ENCODE data around the gene CDA.
A peak's percentile ranks its signal among the peaks of the same experiment; 100 is the strongest.

The CDA gene

GRCh38 chr1:20648946-20649345 lies 60.0 kb downstream of the CDA start:
- DNase-seq (ENCODE audit: low spot score) = no peak

GRCh38 chr1:20652300-20652699 lies 63.4 kb downstream of the CDA start:
- DNase-seq (ENCODE audit: low spot score) = no peak

DNA sequence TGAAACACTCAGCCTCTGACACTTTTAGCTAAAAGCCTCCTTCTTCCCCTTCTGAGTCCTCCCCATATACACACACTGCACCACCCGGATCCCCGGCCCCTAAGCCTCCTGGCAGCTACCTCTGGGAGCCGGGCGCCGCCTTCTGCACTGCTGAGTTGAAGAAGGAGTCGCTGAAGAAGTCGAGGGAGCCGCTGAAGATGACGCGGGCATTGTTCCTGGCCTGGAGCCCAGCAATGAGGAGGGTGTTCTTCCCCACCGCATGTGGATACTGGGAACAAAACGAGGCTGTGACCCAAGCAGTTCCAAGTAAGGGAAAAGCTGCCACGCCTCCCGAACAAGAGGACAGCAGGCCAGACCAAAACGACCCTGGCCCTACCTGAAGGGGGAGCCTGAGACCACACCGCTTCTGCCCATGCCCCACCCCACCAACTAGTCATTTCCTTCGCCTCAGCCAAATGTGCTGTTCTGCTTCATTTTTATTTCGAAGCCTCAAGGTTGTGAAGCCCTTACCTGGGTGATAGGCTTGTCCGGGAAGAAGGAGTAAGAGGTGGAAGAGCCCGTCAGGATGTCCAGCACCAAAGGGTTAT lies 65.3 kb downstream of the CDA start:
- DNase-seq (ENCODE audit: low spot score) = no peak

- DNase-seq (ENCODE audit: low spot score) = no peak
Measured at GRCh38 chr1:20657024-20657423, 68.1 kb downstream of the CDA start.

GRCh38 chr1:20658166-20658915 lies 69.4 kb downstream of the CDA start:
- DNase-seq (ENCODE audit: low spot score) = no peak

DNA sequence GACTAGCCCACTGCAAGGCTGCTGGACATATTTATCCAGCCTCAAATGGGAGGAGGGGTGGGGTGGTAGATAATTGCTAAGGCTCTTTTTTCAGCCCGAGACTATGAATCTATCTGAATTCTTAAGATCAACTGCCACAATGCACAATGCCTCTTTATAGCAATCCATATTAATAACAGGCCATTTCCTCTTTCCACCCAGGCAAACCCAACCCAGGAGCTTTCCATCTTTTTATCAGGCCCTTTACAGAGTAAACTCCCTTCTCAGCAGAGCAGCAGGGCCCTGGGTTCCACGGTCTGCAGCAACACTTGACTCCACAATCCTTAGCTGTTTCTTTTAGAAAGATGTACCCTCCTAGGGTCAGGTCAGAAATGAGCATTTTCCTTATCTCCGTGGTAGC lies 71.5 kb downstream of the CDA start:
- DNase-seq (ENCODE audit: low spot score) = peak; percentile 15

DNA sequence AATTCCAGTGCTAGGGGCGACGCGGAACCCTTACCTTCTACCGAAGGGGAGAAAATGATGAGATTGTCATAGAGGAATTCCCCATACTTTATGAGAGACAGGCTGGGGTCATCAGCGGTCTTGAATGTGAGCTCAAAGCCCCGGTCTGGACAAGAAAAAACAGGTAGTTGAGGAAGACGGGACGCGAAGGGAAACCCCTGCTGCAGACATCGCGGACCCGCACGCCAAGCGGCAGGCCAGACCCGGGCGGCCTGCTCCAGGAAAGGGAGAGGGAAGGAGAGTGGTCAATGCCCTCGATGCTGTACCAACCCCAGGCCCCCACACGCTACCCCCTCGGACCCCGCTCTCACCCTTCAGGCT lies 71.9 kb downstream of the CDA start:
- DNase-seq (ENCODE audit: low spot score) = no peak

DNA sequence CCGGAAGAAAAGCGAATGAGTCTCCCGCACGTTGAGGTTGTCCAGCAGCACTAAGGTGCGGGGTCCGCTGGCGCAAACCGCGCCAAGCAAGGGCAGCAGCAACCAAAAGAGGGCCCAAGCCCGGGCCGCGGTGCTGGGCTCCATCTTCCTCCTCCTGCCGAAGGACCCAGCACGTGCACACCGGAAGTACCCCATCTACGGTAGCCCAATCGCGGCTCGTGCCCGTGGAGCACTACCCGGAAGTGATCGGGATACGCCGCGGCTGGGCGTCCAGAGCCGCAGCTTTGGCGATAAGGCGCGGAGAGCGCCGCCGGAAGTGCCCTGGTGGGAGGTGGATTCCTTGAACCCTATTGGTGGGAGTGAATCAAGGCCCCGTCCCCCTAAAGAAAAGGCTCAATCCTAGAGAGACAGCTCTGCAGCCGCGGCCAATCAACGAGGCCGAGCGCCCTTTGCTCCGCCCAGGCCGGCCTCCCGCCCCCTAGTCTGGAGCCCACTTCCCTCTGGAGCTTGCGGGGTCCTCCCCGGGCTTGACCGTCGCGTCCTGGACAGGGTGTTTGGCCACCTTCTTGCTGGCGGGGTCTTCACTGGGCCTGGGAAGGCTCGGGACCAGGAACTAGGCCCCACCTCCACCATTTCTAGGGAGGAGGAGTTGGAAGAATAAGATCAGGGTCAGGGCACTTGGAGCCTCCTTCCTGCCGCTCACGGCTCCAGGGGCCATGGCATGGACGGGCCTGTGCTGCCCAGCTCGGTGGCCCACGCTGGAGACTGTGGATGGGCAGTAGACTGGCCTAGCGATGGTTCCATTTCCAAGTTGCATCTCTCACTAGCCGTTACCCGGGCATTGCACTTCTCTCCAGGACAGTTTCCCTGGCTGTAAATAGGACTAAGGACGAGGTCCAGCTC lies 72.6 kb downstream of the CDA start, which contains the start of gene DDOST:
Gene DDOST (minus strand): TSS at position 163 of the 903 bp plus-strand sequence. CDS start 19 bp downstream, at position 144.
- peak; percentile 96 for DNase-seq (ENCODE audit: low spot score)

DNA sequence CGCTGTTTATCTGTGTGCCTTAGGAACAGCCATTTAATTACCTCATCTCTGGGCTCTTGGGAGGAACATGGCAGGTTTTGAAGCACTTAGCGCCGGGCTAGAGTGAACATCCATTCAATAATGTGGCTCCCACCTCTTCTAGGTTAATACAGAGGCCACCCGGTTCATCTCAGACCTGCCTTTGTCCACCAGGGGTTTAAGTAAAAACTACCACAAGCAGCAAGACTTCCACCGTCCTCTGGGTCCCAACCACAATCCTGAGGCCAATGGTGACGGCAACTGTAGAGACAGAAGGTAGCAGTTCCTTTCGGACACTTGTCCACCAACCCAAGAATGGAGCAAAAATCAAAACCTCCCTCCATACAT lies 73.2 kb downstream of the CDA start:
- no peak for DNase-seq (ENCODE audit: low spot score)

GRCh38 chr1:20663365-20663764 lies 74.5 kb downstream of the CDA start:
- DNase-seq (ENCODE audit: low spot score) = no peak

GRCh38 chr1:20663969-20664715 lies 75.2 kb downstream of the CDA start:
- DNase-seq (ENCODE audit: low spot score) = no peak

DNA sequence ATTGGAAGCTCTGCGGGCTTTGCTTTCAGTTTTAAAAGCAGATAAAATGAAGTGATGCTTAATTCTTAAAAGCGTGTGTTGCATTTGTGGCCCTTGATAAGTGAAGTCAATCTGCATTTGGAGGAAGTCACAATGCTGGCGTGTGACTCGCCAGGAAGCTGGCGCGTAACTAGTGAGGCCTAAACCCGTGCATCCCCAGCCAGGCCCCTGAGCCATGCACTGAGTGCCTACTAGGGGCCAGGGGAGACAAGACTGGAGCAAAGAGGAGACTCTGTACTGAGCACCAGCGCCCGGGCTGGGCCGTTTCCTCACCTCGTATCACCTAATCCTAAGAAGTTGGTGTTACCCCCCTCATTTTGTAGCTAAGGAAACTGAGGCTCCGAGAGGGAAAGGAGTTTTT lies 76.8 kb downstream of the CDA start:
- DNase-seq (ENCODE audit: low spot score) = no peak

DNA sequence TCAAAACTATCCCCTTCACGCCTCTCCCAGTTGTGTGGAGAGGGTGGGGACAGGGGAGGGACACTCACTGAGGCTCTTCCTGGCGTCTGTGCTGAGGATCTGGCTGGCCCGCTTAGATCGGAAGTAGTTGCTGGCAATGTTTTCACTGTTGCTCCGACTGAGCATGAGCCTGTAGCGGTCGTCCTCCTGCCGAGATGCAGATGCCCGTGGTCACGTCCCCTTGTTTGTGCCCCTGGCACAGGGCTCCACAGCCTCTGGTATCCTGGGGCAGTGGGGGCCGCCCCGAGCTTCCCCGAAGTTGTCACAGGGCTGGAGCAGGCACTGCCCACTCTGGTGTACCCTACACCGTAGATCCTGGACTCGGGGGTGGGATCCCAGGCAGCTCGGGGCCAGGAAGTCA lies 77.2 kb downstream of the CDA start:
- no peak for DNase-seq (ENCODE audit: low spot score)

DNA sequence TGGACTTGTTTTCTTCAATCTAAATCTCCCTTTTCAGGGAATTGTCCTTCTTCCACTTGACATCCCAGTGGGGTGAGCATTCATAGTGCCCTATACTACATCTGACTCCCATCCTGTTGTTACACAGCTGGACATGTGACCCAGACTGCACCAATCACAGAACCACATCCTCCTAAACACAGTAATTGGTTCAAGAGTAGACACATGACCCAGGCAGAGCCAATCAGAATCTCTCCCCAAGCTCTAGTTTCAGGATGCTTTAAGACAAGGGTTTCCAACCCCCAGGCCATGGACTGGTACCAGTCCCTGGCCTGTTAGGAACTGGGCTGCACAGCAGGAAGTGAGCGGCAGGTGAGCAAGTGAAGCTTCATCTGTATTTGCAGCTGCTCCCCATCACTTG lies 77.9 kb downstream of the CDA start:
- no peak for DNase-seq (ENCODE audit: low spot score)
